ENCODE measurements around the gene PRF1.

PRF1 gene

GRCh38 chr10:70561070-70561469 is 41.5 kb downstream of the PRF1 start:
- TF ChIP-seq ZBTB7A (IDR thresholded peaks at IDR 0.05; ENCODE audit: low read depth): no peak
- TF ChIP-seq TCF12 (IDR thresholded peaks at IDR 0.05; ENCODE audit: low read depth): no peak
- no peak for TF ChIP-seq NFIC (IDR thresholded peaks at IDR 0.05)
- TF ChIP-seq RAD21 (IDR thresholded peaks at IDR 0.05; ENCODE audit: low read depth): no peak
- no peak for TF ChIP-seq FOXM1 (IDR thresholded peaks at IDR 0.05; ENCODE audit: borderline replicate concordance, low read depth)
- no peak for TF ChIP-seq TEAD4 (IDR thresholded peaks at IDR 0.05)
- no peak for TF ChIP-seq CEBPB (IDR thresholded peaks at IDR 0.05)
- TF ChIP-seq REST (IDR thresholded peaks at IDR 0.05; ENCODE audit: low read depth): no peak
- TF ChIP-seq EP300 (IDR thresholded peaks at IDR 0.05; ENCODE audit: borderline replicate concordance): no peak
- no peak for TF ChIP-seq USF1 (IDR thresholded peaks at IDR 0.05)
- no peak for TF ChIP-seq CREB1 (IDR thresholded peaks at IDR 0.05; ENCODE audit: low read depth)
- TF ChIP-seq MAX (IDR thresholded peaks at IDR 0.05): no peak
- TF ChIP-seq YY1 (IDR thresholded peaks at IDR 0.05; ENCODE audit: low read depth): no peak
- TF ChIP-seq EGR1 (IDR thresholded peaks at IDR 0.05): no peak
- TF ChIP-seq TAF1 (IDR thresholded peaks at IDR 0.05; ENCODE audit: low read depth): no peak

- TF ChIP-seq TAF1 (IDR thresholded peaks at IDR 0.05; ENCODE audit: low read depth) (no peak), EGR1 (IDR thresholded peaks at IDR 0.05) (no peak), FOXM1 (IDR thresholded peaks at IDR 0.05; ENCODE audit: borderline replicate concordance, low read depth) (no peak), CREB1 (IDR thresholded peaks at IDR 0.05; ENCODE audit: low read depth) (no peak), USF1 (IDR thresholded peaks at IDR 0.05) (no peak), REST (IDR thresholded peaks at IDR 0.05; ENCODE audit: low read depth) (no peak), TCF12 (IDR thresholded peaks at IDR 0.05; ENCODE audit: low read depth) (no peak), CEBPB (IDR thresholded peaks at IDR 0.05) (no peak)
Observed at GRCh38 chr10:70560511-70560941, 42.0 kb downstream of the PRF1 start.

DNA sequence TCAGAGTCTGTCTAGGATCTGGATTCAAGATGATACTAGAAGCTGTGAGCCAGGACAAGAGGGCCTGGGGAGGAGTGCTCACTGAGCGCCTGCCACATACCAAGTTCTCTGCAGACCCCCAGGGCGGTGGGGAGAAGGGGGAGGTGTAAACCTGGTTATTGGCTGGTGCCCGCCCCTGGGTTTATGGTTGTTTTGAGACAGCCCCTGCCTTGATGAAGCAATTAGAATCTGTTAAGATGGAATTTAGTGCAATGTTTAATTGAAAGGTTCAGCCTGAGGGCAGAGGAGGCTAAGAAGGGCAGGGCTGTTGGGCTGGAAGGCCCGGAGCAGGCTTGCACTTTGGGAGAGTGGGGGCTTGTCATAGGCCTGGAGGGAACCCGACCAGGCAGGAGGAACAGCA is 42.7 kb downstream of the PRF1 start:
- TF ChIP-seq NFIC (IDR thresholded peaks at IDR 0.05) (no peak), TAF1 (IDR thresholded peaks at IDR 0.05; ENCODE audit: low read depth) (no peak), REST (IDR thresholded peaks at IDR 0.05; ENCODE audit: low read depth) (no peak)

GRCh38 chr10:70558871-70559810 is 43.4 kb downstream of the PRF1 start:
- TF ChIP-seq ZBTB7A (IDR thresholded peaks at IDR 0.05; ENCODE audit: low read depth): peak; percentile 33; the same call in 1 of the 2 replicates
- TF ChIP-seq EP300 (IDR thresholded peaks at IDR 0.05; ENCODE audit: borderline replicate concordance): no peak
- peak; percentile 87 for TF ChIP-seq NFIC (IDR thresholded peaks at IDR 0.05)
- TF ChIP-seq RAD21 (IDR thresholded peaks at IDR 0.05; ENCODE audit: low read depth): peak; percentile 49

DNA sequence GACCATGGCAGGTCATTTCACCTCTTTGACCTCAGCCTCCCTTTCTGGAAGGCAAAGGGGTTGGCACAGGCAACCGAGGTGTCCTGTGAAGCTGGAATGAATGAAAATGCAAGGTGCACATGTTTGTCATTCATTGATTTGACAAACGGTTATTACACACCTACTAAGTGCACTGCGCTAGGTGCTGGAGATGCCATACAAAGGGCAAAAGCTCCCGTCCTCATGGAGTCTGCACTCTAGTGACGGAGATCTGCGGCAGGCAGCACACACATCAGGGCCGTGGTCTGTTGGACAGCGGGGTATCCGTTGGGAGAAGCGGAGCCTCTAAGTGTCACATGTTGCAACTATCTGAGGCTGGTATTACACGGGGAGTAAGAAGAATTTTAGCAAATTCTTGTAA is 44.2 kb downstream of the PRF1 start:
- TF ChIP-seq YY1 (IDR thresholded peaks at IDR 0.05; ENCODE audit: low read depth): no peak
- no peak for TF ChIP-seq FOXM1 (IDR thresholded peaks at IDR 0.05; ENCODE audit: borderline replicate concordance, low read depth)
- no peak for TF ChIP-seq USF1 (IDR thresholded peaks at IDR 0.05)
- TF ChIP-seq NFIC (IDR thresholded peaks at IDR 0.05): no peak
- TF ChIP-seq TEAD4 (IDR thresholded peaks at IDR 0.05): no peak
- TF ChIP-seq RAD21 (IDR thresholded peaks at IDR 0.05; ENCODE audit: low read depth): no peak
- TF ChIP-seq CREB1 (IDR thresholded peaks at IDR 0.05; ENCODE audit: low read depth): no peak
- no peak for TF ChIP-seq TCF12 (IDR thresholded peaks at IDR 0.05; ENCODE audit: low read depth)
